WTC11 (cell line): Measurements from ENCODE around the gene FAM76B. TPM values are rescaled to one million over a fixed set of nuclear protein-coding genes. Genes with fewer than 3 reads are reported as not detected.
"Not testable (repeated sequence)": the region's sequence is repeated elsewhere in the genome, so short reads cannot be mapped to it uniquely, and the experiment has no call there.

Experiments
- ATAC-seq: fragments of 200-7000 bp; cut with Tn5 transposase; 2 replicates; pipeline ENCODE4 v1.10.0; 2021; ENCODE audit warnings: mild to moderate bottlenecking, moderate library complexity
- CTCF ChIA-PET: fragments of 300-600 bp; sonication (Branson Sonifier 250); formaldehyde crosslinking; loops from one replicate; lab custom pipeline; 2021; ENCODE audit warnings: antibody characterized with exemption; lab: Charles Lee
- POLR2A ChIA-PET: fragments of 350-600 bp; sonication (Branson Sonifier 250); formaldehyde crosslinking; loops from one replicate; lab custom pipeline; 2021; ENCODE audit warnings: antibody characterized with exemption; lab: Charles Lee
- DNase-seq: peaks from one replicate; pipeline ENCODE4 v3.0.0; 2021; ENCODE audit warnings: low spot score
- H3K27ac Mint-ChIP-seq: 2 replicates; pipeline ENCODE4 v1.8.0; 2021; ENCODE audit warnings: mixed read lengths
- H3K27me3 Mint-ChIP-seq: 2 replicates; pipeline ENCODE4 v1.8.0; 2021; ENCODE audit warnings: low read depth, mild to moderate bottlenecking, moderate library complexity, mixed read lengths
- H3K36me3 Mint-ChIP-seq: 2 replicates; pipeline ENCODE4 v1.8.0; 2021; ENCODE audit warnings: mixed read lengths
- H3K4me1 Mint-ChIP-seq: 2 replicates; pipeline ENCODE4 v1.8.0; 2022; ENCODE audit warnings: mixed read lengths
- H3K4me3 Mint-ChIP-seq: 2 replicates; pipeline ENCODE4 v1.8.0; 2021; ENCODE audit warnings: mild to moderate bottlenecking, moderate library complexity, mixed read lengths
- H3K9me3 Mint-ChIP-seq: 2 replicates; pipeline ENCODE4 v1.8.0; 2021; ENCODE audit warnings: mixed read lengths
- CDX4 ChIP-seq: fragments of 250-450 bp; sonication (Bioruptor Pico); IDR thresholded peaks from 2 replicates; pipeline ENCODE4 v1.9.0; 2021; ENCODE audit warnings: moderate library complexity, mild to moderate bottlenecking, inconsistent platforms, borderline replicate concordance
- EMX1 ChIP-seq: fragments of 250-450 bp; sonication (Bioruptor Pico); IDR thresholded peaks from 2 replicates; pipeline ENCODE4 v1.8.0; 2021; ENCODE audit warnings: mild to moderate bottlenecking
- FOXP4 ChIP-seq: sonication (generic); formaldehyde crosslinking; IDR thresholded peaks from 2 replicates; pipeline ENCODE4 v1.8.0; 2022; ENCODE audit warnings: mild to moderate bottlenecking, missing genetic modification reagents
- GABPB1 ChIP-seq: sonication (generic); formaldehyde crosslinking; IDR thresholded peaks from 2 replicates; pipeline ENCODE4 v1.8.1; 2023; ENCODE audit warnings: mild to moderate bottlenecking, missing genetic modification reagents
- GRHL2 ChIP-seq: fragments of 250-450 bp; sonication (Bioruptor Pico); IDR thresholded peaks from 2 replicates; pipeline ENCODE4 v1.8.0; 2022; ENCODE audit warnings: mild to moderate bottlenecking, moderate library complexity; ENCODE audit not compliant: insufficient replicate concordance, severe bottlenecking
- GTF2I ChIP-seq: fragments of 250-450 bp; sonication (Bioruptor Pico); conservative IDR thresholded peaks from 2 replicates; pipeline ENCODE4 v1.4.0; 2021; ENCODE audit warnings: mild to moderate bottlenecking
- HMGA2 ChIP-seq: fragments of 250-450 bp; sonication (Bioruptor Pico); IDR thresholded peaks from 2 replicates; pipeline ENCODE4 v1.4.0; 2021; ENCODE audit warnings: mild to moderate bottlenecking, moderate library complexity
- IRF1 ChIP-seq: sonication (generic); formaldehyde crosslinking; IDR thresholded peaks from 2 replicates; pipeline ENCODE4 v1.8.0; 2023; ENCODE audit warnings: missing genetic modification reagents
- MYBL2 ChIP-seq: sonication (generic); formaldehyde crosslinking; IDR thresholded peaks from 2 replicates; pipeline ENCODE4 v1.8.1; 2023; ENCODE audit warnings: mild to moderate bottlenecking, moderate library complexity, missing genetic modification reagents
- NR3C1 ChIP-seq: sonication (generic); formaldehyde crosslinking; conservative IDR thresholded peaks from 2 replicates; pipeline ENCODE4 v1.8.1; 2023; ENCODE audit warnings: low read depth, mild to moderate bottlenecking, missing genetic modification reagents
- RELA ChIP-seq: sonication (generic); formaldehyde crosslinking; IDR thresholded peaks from 2 replicates; pipeline ENCODE4 v1.8.1; 2022; ENCODE audit warnings: missing genetic modification reagents, mild to moderate bottlenecking, borderline replicate concordance
- RORB ChIP-seq: fragments of 250-450 bp; sonication (Bioruptor Pico); IDR thresholded peaks from 2 replicates; pipeline ENCODE4 v1.9.0; 2021; ENCODE audit warnings: mild to moderate bottlenecking
- SMAD3 ChIP-seq: sonication (generic); formaldehyde crosslinking; IDR thresholded peaks from 2 replicates; pipeline ENCODE4 v1.8.0; 2022; ENCODE audit warnings: missing genetic modification reagents, mild to moderate bottlenecking, borderline replicate concordance
- SMAD4 ChIP-seq: sonication (generic); formaldehyde crosslinking; IDR thresholded peaks from 2 replicates; pipeline ENCODE4 v1.8.0; 2022; ENCODE audit warnings: mild to moderate bottlenecking, missing genetic modification reagents
- STAT6 ChIP-seq: sonication (generic); formaldehyde crosslinking; conservative IDR thresholded peaks from 2 replicates; pipeline ENCODE4 v1.8.1; 2023; ENCODE audit warnings: mild to moderate bottlenecking, low read depth, missing genetic modification reagents, moderate library complexity
- TEAD4 ChIP-seq: sonication (generic); formaldehyde crosslinking; IDR thresholded peaks from 2 replicates; pipeline ENCODE4 v1.8.0; 2022; ENCODE audit warnings: mild to moderate bottlenecking, missing genetic modification reagents
- USF1 ChIP-seq: sonication (generic); formaldehyde crosslinking; IDR thresholded peaks from 2 replicates; pipeline ENCODE4 v1.8.0; 2022; ENCODE audit warnings: mild to moderate bottlenecking, missing genetic modification reagents
- ZBTB21 ChIP-seq: sonication (generic); formaldehyde crosslinking; IDR thresholded peaks from 2 replicates; pipeline ENCODE4 v1.8.1; 2023; ENCODE audit warnings: mild to moderate bottlenecking, missing genetic modification reagents, borderline replicate concordance
- ZMAT4 ChIP-seq: fragments of 250-450 bp; sonication (Bioruptor Pico); IDR thresholded peaks from 2 replicates; pipeline ENCODE4 v1.9.0; 2021; ENCODE audit warnings: mild to moderate bottlenecking
- ZNF138 ChIP-seq: sonication (generic); formaldehyde crosslinking; conservative IDR thresholded peaks from 2 replicates; pipeline ENCODE4 v1.8.1; 2022; ENCODE audit warnings: mild to moderate bottlenecking, moderate library complexity, missing genetic modification reagents
- ZNF219 ChIP-seq: sonication (generic); formaldehyde crosslinking; IDR thresholded peaks from 2 replicates; pipeline ENCODE4 v1.8.0; 2023; ENCODE audit warnings: missing genetic modification reagents, mild to moderate bottlenecking, borderline replicate concordance
- ZNF396 ChIP-seq: fragments of 250-450 bp; sonication (Bioruptor Pico); IDR thresholded peaks from 2 replicates; pipeline ENCODE4 v1.8.0; 2021; ENCODE audit warnings: mild to moderate bottlenecking, moderate library complexity, borderline replicate concordance
- ZNF671 ChIP-seq: fragments of 250-450 bp; sonication (Bioruptor Pico); IDR thresholded peaks from 2 replicates; pipeline ENCODE4 v1.8.0; 2021; ENCODE audit warnings: mild to moderate bottlenecking
- total RNA-seq: library from RNA; stranded (reverse); gene quantifications from 3 replicates; pipeline ENCODE4 v1.2.3, GENCODE V29; 2021

The FAM76B gene
- total RNA-seq, 1 experiment from 2014 or later: 30.0 TPM

GRCh38 chr11:95816037-95816436 is 26.5 kb upstream of the FAM76B start (continued):
- no peak for TF ChIP-seq HMGA2 (CRISPR knock-in tag)
- no peak for TF ChIP-seq CDX4 (CRISPR knock-in tag)

- Mint-ChIP-seq H3K36me3 (peaks cover 64% of the 10 kb centered on the region), H3K9me3 (peaks cover 46% of the 10 kb centered on the region)
- H3K4me1 Mint-ChIP-seq, DNase-seq, H3K4me3 Mint-ChIP-seq, H3K27me3 Mint-ChIP-seq, H3K27ac Mint-ChIP-seq, ATAC-seq, CTCF ChIA-PET, POLR2A ChIA-PET: not testable (repeated sequence)
These were observed 21.5 kb upstream of the FAM76B start for GRCh38 chr11:95811052-95811451.

- H3K27ac Mint-ChIP-seq, CTCF ChIA-PET, H3K27me3 Mint-ChIP-seq, H3K4me3 Mint-ChIP-seq, ATAC-seq, POLR2A ChIA-PET, DNase-seq, H3K4me1 Mint-ChIP-seq: not testable (repeated sequence)
- H3K9me3 Mint-ChIP-seq: peaks cover 53% of the 10 kb centered on the region
- peaks cover 84% of the 10 kb centered on the region for H3K36me3 Mint-ChIP-seq
These were observed 16.9 kb upstream of the FAM76B start for GRCh38 chr11:95806464-95806863.

- H3K27ac Mint-ChIP-seq: no peak overlapping the region
- H3K27me3 Mint-ChIP-seq: no peaks in the 10 kb centered on the region
- no peak overlapping the region for H3K4me3 Mint-ChIP-seq
- no peak for DNase-seq
- no peaks in the 10 kb centered on the region for H3K4me1 Mint-ChIP-seq
- CTCF ChIA-PET: no interaction called here
- ATAC-seq: no peak
- peaks cover 83% of the 10 kb centered on the region for H3K36me3 Mint-ChIP-seq
- TF ChIP-seq ZMAT4 (no peak), ZNF396 (CRISPR knock-in tag) (no peak), ZNF138 (CRISPR knock-in tag) (no peak), EMX1 (CRISPR knock-in tag) (no peak), ZNF219 (CRISPR knock-in tag) (no peak), SMAD3 (CRISPR knock-in tag) (no peak), ZBTB21 (CRISPR knock-in tag) (no peak), RELA (CRISPR knock-in tag) (no peak), USF1 (CRISPR knock-in tag) (no peak), GABPB1 (no peak), SMAD4 (CRISPR knock-in tag) (no peak)
- H3K9me3 Mint-ChIP-seq: peaks cover 50% of the 10 kb centered on the region
- POLR2A ChIA-PET: no interaction called here
These were observed 16.3 kb upstream of the FAM76B start for GRCh38 chr11:95805869-95806268.

GRCh38 chr11:95803973-95804372 is 14.4 kb upstream of the FAM76B start:
- no peak for ATAC-seq
- Mint-ChIP-seq H3K27ac (no peak overlapping the region), H3K4me1 (no peaks in the 10 kb centered on the region), H3K36me3 (peaks cover 80% of the 10 kb centered on the region), H3K9me3 (peaks cover 31% of the 10 kb centered on the region), H3K27me3 (no peaks in the 10 kb centered on the region), H3K4me3 (no peak overlapping the region)
- no peak for DNase-seq
- CTCF ChIA-PET: no interaction called here
- POLR2A ChIA-PET: no interaction called here
- TF ChIP-seq TEAD4 (CRISPR knock-in tag) (no peak), IRF1 (CRISPR knock-in tag) (no peak), NR3C1 (CRISPR knock-in tag) (no peak), STAT6 (no peak), MYBL2 (no peak), GTF2I (CRISPR knock-in tag) (no peak), RORB (no peak), GRHL2 (CRISPR knock-in tag) (no peak), ZNF671 (CRISPR knock-in tag) (no peak), FOXP4 (CRISPR knock-in tag) (no peak), ZNF396 (CRISPR knock-in tag) (no peak)
